HepG2 (cell line): ENCODE results near the gene KLHL33. TPM values are rescaled to one million over a fixed set of nuclear protein-coding genes. Genes with fewer than 3 reads are reported as not detected.

Experiments
- AHR ChIP-seq: IDR thresholded peaks from 2 replicates; pipeline ENCODE4 v1.6.1; 2018; ENCODE audit warnings: missing genetic modification reagents, missing compliant biosample characterization
- BATF2 ChIP-seq: sonication (generic); formaldehyde crosslinking; IDR thresholded peaks from 2 replicates; pipeline ENCODE4 v1.8.0; 2022; ENCODE audit warnings: mild to moderate bottlenecking, missing genetic modification reagents, moderate library complexity
- GABPA ChIP-seq, 2 experiments: IDR thresholded peaks; 2 replicates each; pipeline ENCODE4 v1.6.1; 2011 to 2016; ENCODE audit warnings: low read depth in 2 of 2, low read length in 1 of 2, missing biosample characterization in 1 of 2, missing genetic modification characterization in 1 of 2
- MYNN ChIP-seq: sonication (generic); formaldehyde crosslinking; IDR thresholded peaks from 2 replicates; pipeline ENCODE4 v1.4.0; 2020; ENCODE audit warnings: mild to moderate bottlenecking, low read depth, missing genetic modification reagents
- NFIB ChIP-seq: sonication (generic); formaldehyde crosslinking; IDR thresholded peaks from 2 replicates; pipeline ENCODE4 v1.9.0; 2021; ENCODE audit warnings: missing genetic modification reagents, mild to moderate bottlenecking, borderline replicate concordance
- PATZ1 ChIP-seq: sonication (generic); formaldehyde crosslinking; IDR thresholded peaks from 2 replicates; pipeline ENCODE4 v1.4.0; 2020; ENCODE audit warnings: missing genetic modification reagents
- RBFOX2 ChIP-seq: fragments of 200-400 bp; formaldehyde crosslinking; IDR thresholded peaks from 2 replicates; pipeline ENCODE4 v1.6.1; 2017; ENCODE audit warnings: low read depth, mild to moderate bottlenecking, low read length
- SATB2 ChIP-seq: sonication (generic); formaldehyde crosslinking; IDR thresholded peaks from 2 replicates; pipeline ENCODE4 v1.5.0; 2020; ENCODE audit warnings: missing genetic modification reagents
- STAG1 ChIP-seq: sonication (generic); formaldehyde crosslinking; IDR thresholded peaks from 2 replicates; pipeline ENCODE4 v1.4.0; 2020; ENCODE audit warnings: missing genetic modification reagents
- THAP11 ChIP-seq: IDR thresholded peaks from 2 replicates; pipeline ENCODE4 v1.6.1; 2016; ENCODE audit warnings: missing biosample characterization, missing genetic modification reagents
- ZC3H13 ChIP-seq: sonication (generic); formaldehyde crosslinking; IDR thresholded peaks from 2 replicates; pipeline ENCODE4 v1.8.1; 2023; ENCODE audit warnings: mild to moderate bottlenecking, missing genetic modification reagents, moderate library complexity
- ZFYVE20 ChIP-seq: sonication (generic); formaldehyde crosslinking; IDR thresholded peaks from 2 replicates; pipeline ENCODE4 v1.8.0; 2023; ENCODE audit warnings: low read depth, mild to moderate bottlenecking, moderate library complexity, missing genetic modification reagents, borderline replicate concordance
- ZNF556 ChIP-seq: sonication (generic); formaldehyde crosslinking; IDR thresholded peaks from 2 replicates; pipeline ENCODE4 v1.4.0; 2020; ENCODE audit warnings: mild to moderate bottlenecking, missing genetic modification reagents, borderline replicate concordance
- ZNF646 ChIP-seq: sonication (generic); formaldehyde crosslinking; IDR thresholded peaks from 2 replicates; pipeline ENCODE4 v1.9.0; 2021; ENCODE audit warnings: mild to moderate bottlenecking, missing genetic modification reagents
- ZNF761 ChIP-seq: sonication (generic); formaldehyde crosslinking; conservative IDR thresholded peaks from 2 replicates; pipeline ENCODE4 v1.4.0; 2020; ENCODE audit warnings: mild to moderate bottlenecking, missing genetic modification reagents
- ZNF768 ChIP-seq: sonication (generic); formaldehyde crosslinking; IDR thresholded peaks from 2 replicates; pipeline ENCODE4 v1.4.0; 2020; ENCODE audit warnings: missing genetic modification reagents
- ZSCAN25 ChIP-seq: sonication (generic); formaldehyde crosslinking; IDR thresholded peaks from 2 replicates; pipeline ENCODE4 v1.8.0; 2022; ENCODE audit warnings: mild to moderate bottlenecking, missing genetic modification reagents
- polyA plus RNA-seq, 8 experiments: library from polyadenylated mRNA; depleted of rRNA in 3 of 8; stranded (reverse) in 7 of 8; unstranded in 1 of 8; fragments of >200 nt; fragmentation: Illumina TruSeq in 4 of 8; extraction: Trizol in 4 of 8; gene quantifications; 2 replicates each; pipeline versions ENCODE4 v1.2.1 to v1.2.3, GENCODE V29; 2011 to 2016; ENCODE audit warnings: low read depth in 4 of 8, missing spikeins in 1 of 8, mixed read lengths in 1 of 8; ENCODE audit not compliant: insufficient read depth in 1 of 8
- total RNA-seq, 5 experiments: library from RNA; depleted of rRNA; stranded (reverse); fragments of >200 nt; fragmentation: Illumina TruSeq; extraction: Trizol; gene quantifications; 2 replicates each; pipeline ENCODE4 v1.2.3, GENCODE V29; 2016; ENCODE audit warnings: low read depth in 1 of 5
- TF ChIP-seq, protein P1 (sequence below): sonication (generic); formaldehyde crosslinking; IDR thresholded peaks from 2 replicates; pipeline ENCODE4 v1.4.0; 2020; ENCODE audit warnings: mild to moderate bottlenecking, missing genetic modification reagents

KLHL33 gene
- total and polyA plus RNA-seq, 2 of the 13 experiments (the other 11 are each of a cell fraction or from before 2014, with no cell fraction given), result not detected

DNA sequence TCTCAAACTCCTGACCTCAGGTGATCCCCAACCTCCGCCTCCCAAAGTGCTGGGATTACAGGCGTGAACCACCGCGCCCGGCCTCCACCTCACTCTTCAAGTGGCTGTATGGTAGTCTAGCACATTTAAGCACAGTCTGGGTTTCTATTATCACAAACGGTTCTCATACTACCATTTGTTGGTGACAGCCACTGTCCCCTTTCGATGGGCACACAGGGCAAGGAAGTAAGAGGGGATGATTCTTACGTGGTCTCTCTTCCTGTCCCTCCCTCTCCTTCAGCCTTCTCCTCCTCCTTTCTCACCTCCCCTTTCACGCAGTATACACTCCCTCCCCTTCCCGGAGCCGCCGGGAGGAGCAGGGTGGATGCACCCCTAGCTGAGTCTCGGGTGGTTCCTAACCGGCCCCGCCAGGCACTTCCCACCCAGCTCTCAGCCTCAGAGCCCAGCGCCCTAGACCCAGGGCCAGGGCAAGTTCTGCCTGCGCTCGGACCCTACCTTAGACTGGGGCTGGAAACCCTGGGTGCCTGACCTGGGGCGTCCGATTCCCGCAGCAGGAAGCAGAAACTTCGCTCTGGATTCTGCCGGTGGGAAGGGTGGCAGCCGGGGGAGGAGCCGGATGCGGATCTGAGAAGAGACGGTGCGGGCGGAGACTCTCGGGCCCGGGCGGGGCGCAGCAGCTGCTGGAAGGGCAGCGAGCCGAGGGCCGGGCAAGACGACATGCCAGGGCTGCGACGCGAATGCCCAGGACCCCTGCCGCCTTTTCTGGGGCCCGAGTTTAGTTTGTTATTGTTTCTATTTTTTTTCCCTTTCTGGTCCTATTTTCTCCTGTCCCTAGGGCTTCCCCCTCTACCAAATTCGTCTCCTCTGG is 22.9 kb downstream of the KLHL33 start, which contains the start of gene TEP1 (continued):
- peak; percentile 41 for TF ChIP-seq GABPA (IDR thresholded peaks at IDR 0.05; ENCODE audit: low read depth, low read length)
- peak; percentile 79 for TF ChIP-seq GABPA (CRISPR knock-in tag; IDR thresholded peaks at IDR 0.05; ENCODE audit: low read depth)
- TF ChIP-seq ZNF646, result 0 out of 2 replicates have a peak, but pooled peaks have one; percentile 32
- peak; percentile 74 for TF ChIP-seq ZNF556 (CRISPR knock-in tag)
- peak; percentile 44; the same call in 1 of the 2 replicates for TF ChIP-seq ZNF768
- 0 out of 2 replicates have a peak, but pooled peaks have one; percentile 63 for TF ChIP-seq ZC3H13 (CRISPR knock-in tag)
- no peak for TF ChIP-seq ZFYVE20 (CRISPR knock-in tag)
- peak; percentile 37; the same call in 1 of the 2 replicates for TF ChIP-seq AHR
- TF ChIP-seq MYNN (CRISPR knock-in tag), result no peak
- TF ChIP-seq RBFOX2, result peak; percentile 86
- TF ChIP-seq NFIB (CRISPR knock-in tag), result no peak
- TF ChIP-seq ZNF761 (CRISPR knock-in tag), result peak; percentile 93
- TF ChIP-seq PATZ1, result peak; percentile 38
- 0 out of 2 replicates have a peak, but pooled peaks have one; percentile 78 for TF ChIP-seq SATB2 (CRISPR knock-in tag)
- peak; percentile 68 for TF ChIP-seq THAP11
- TF ChIP-seq, protein P1, sequence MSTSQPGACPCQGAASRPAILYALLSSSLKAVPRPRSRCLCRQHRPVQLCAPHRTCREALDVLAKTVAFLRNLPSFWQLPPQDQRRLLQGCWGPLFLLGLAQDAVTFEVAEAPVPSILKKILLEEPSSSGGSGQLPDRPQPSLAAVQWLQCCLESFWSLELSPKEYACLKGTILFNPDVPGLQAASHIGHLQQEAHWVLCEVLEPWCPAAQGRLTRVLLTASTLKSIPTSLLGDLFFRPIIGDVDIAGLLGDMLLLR (CRISPR knock-in tag), result 0 out of 2 replicates have a peak, but pooled peaks have one; percentile 60
- peak; percentile 75; the same call in 1 of the 2 replicates for TF ChIP-seq ZSCAN25
- no peak for TF ChIP-seq STAG1 (CRISPR knock-in tag)
- no peak for TF ChIP-seq BATF2 (CRISPR knock-in tag)
